ENCODE results near the gene ST8SIA5. TPM values are rescaled to one million over a fixed set of nuclear protein-coding genes. Genes with fewer than 3 reads are reported as not detected.

ST8SIA5 gene
- total RNA-seq, 1 donor from 2014 or later = 0.32 TPM

GRCh38 chr18:46740046-46740445 is 16.8 kb downstream of the ST8SIA5 start:
- intact Hi-C loops (cut with micrococcal nuclease) = no loop called here

DNA sequence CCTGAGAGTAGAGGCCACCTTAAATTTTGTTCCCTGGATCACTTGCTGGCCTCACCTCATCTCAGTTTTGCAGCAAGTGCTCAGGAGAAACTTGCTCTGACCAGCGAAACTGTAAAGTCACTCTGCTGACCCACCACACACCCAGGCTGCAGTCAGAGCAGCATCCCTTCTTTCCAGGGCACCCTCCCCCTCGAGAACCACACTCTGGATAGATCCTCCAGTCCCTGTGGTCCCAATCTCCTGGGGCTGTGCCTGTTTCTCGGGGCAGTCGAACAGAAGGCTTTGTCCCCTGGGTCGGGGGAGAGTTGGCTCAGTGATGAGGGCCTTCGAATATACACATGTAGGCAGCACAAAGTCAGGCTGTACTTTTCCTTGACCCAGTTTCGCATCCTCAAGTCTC is 18.4 kb downstream of the ST8SIA5 start:
- intact Hi-C loops (cut with micrococcal nuclease) = no loop called here

DNA sequence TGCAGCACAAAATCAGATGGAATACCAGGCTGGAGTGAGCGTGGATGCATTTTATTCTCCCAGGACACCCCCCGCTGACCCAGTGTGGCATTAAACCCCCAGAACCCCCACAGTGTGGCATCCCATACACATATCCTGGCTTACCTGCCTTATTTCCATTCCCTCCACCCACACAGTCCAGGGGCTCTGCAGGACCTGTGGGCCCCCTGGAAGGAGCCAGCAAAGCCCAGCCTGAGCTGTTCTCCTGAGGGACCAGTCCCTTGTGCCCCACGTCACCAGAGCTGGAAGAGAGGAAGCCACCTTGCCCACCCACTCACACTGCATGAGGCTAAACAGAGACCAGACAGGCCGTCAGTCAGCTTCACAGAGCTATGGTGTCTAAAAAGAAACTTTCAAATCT is 20.1 kb downstream of the ST8SIA5 start:
- intact Hi-C loops (cut with micrococcal nuclease) = no loop called here

DNA sequence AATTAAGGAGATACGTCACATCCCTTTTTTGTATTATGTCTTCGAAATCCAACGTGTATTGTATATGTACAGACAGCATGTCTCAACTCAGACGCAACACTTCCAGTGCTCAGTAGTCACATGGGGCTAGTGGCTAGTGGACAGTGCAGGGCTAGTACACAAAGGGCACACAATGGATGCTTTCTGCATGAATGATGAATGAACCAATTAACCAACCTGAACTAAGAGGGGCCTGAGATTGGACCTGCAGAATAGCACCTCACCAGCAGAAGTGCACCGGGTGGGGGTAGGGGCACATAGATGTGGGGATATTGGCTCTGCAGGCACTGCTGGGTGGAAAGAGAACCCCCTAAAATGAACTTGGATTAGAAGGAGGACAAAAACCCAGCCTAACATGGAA is 20.7 kb downstream of the ST8SIA5 start:
- intact Hi-C loops (cut with micrococcal nuclease) = no loop called here

DNA sequence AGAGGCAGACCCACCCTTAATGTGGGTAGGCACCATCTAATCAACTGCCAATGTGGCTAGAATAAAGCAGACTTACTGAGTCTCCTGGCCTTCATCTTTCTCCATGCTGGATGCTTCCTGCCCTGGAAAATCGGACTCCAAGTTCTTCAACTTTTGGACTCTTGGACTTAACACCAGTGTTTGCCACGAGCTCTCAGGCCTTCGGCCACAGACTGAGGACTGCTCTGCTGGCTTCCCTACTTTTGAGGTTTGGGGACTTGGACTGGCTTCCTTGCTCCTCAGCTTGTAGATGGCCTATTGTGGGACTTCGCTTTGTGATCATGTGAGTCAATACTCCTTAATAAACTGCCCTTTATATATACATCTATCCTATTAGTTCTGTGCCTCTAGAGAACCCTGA is 21.9 kb downstream of the ST8SIA5 start:
- intact Hi-C loops (cut with micrococcal nuclease) = no loop called here

DNA sequence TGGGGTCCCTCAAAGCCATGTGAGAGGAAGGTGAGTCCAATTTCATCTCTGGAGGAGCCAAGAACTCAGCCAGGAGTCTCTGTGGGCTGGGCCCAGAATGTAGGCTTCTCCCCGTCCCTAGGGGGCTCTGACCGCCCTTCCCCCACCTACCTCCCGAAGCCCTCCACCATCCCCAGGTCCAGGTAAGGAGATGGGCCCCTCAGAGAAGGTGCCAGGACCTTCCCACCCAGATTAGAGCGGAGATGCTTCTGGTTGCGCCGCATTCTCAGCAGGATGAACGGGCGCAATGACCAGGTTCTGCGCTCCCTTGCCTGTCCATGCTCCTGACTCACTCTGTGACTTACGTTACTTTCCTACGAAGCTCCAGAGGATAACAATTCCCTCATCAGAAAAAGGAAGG is 23.0 kb downstream of the ST8SIA5 start:
- intact Hi-C loops (cut with micrococcal nuclease) = no loop called here

GRCh38 chr18:46732801-46733200 is 24.1 kb downstream of the ST8SIA5 start:
- intact Hi-C loops (cut with micrococcal nuclease) = no loop called here

DNA sequence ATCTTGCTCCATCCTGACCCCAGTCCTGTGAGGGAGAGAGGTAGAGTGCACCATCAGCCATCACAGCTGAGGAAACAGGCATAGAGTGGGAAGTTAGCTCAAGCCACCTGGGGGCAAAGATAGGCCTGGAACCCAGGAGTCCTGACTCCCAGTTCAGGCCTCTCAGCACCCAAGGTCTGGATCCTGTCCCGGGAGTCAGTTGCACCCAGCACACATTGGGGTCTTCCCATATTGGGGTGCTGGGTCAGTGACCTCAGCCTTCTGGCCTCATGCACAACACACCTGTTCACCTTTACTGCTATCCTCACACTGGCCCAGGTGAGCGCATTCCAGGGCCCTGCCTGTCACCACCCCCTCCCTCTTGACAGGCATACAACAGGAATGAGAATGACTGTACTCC is 24.7 kb downstream of the ST8SIA5 start:
- intact Hi-C loops (cut with micrococcal nuclease) = no loop called here

GRCh38 chr18:46731316-46731715 is 25.5 kb downstream of the ST8SIA5 start:
- intact Hi-C loops (cut with micrococcal nuclease) = no loop called here

DNA sequence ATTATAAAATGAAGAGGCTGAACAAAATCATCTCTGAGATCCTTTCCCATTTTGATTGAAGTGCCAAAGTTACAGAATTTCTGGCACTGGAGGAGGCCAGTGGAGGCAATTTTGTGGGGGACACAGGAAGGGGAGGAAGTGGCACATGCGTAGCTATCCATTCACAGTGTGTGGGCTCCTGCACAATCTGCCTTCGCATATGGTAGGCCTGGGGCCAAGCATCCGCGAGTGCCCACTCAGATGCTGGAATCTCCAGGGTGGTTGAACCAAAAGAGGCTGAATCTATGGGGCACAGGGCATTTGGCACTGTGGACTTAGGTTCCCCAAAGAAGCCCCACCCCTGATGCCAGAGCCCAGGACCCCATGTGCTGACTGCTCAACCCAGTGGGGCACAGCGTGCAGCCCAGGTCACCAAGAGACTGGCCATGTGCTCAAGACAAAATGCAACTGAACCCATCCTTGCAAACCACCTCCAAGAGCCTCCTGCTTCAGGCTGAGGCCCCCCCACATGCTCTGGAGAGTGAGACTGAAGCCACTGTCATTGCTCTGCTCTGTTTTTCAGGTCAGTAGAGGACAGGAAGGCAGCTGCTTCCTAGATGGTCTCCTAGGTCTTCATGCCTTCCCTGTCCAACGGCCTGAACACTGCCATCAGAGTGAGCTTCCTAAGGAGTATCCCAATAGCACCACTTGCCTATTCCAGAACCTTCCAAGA is 28.5 kb downstream of the ST8SIA5 start:
- intact Hi-C loops (cut with micrococcal nuclease) = no loop called here

GRCh38 chr18:46727177-46727576 is 29.7 kb downstream of the ST8SIA5 start:
- intact Hi-C loops (cut with micrococcal nuclease) = no loop called here

DNA sequence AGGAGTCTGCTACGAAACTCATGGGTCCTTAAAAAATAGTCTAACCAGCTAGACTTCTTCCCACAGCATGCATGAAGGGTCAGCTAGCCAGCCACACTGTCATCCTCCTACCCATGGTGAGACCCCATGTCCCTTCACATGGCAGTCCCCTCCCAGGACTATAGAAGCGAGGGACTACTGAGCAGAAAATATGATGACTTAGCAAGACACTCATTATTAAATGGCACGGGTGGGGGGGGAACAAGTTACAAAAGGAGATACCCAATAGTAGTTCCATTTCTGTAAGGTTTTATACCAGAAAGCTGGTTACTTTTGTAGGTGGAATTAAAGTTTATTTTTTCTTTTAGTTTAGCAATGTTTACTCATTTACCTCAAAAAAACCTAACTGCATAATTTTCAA is 31.5 kb downstream of the ST8SIA5 start:
- intact Hi-C loops (cut with micrococcal nuclease) = no loop called here

- intact Hi-C loops (cut with micrococcal nuclease) = no loop called here
These were observed 32.9 kb downstream of the ST8SIA5 start for GRCh38 chr18:46723856-46724415.

- intact Hi-C loops (cut with micrococcal nuclease) = no loop called here
These were observed 34.8 kb downstream of the ST8SIA5 start for GRCh38 chr18:46722051-46722450.

GRCh38 chr18:46721331-46721730 is 35.5 kb downstream of the ST8SIA5 start:
- intact Hi-C loops (cut with micrococcal nuclease) = no loop called here

GRCh38 chr18:46720521-46720920 is 36.3 kb downstream of the ST8SIA5 start:
- intact Hi-C loops (cut with micrococcal nuclease) = no loop called here

DNA sequence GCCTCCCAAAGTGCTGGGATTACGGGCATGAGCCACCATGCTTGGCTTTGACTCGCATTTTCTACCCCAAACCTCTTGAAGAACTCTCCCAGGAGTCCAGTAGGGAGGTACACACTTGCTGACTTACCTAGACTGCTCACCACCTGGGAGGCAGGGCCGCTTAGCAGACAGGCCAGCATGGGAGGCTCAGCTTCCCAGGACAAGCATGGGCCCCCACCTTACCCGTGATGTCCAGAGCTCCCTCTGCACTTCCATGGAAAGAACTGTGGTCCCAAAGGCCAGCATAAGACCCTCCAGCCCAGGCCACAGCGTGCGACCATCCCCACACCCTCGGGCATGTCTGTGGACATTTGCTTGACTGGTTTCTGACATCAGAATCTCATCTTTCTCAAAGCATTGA is 36.8 kb downstream of the ST8SIA5 start:
- intact Hi-C loops (cut with micrococcal nuclease) = no loop called here

DNA sequence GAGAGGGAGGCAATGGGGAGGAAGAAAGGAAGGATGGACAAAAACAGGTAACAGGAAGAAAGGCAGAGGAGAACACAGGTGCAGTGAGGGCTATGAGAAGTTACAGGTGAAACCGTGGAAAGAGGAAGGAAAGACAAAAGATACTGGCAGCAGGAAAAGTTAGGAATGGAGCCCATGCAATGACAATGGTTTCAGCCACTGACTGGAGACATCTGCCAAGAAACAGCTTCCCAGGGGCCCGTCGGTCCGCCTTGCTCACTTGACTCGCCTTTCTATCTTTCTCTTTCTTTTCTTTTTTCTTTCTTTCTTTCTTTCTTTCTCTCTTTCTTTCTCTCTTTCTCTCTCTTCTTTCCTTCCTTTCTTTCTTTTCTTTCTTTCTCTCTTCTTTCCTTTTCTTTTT is 37.5 kb downstream of the ST8SIA5 start:
- intact Hi-C loops (cut with micrococcal nuclease) = no loop called here

DNA sequence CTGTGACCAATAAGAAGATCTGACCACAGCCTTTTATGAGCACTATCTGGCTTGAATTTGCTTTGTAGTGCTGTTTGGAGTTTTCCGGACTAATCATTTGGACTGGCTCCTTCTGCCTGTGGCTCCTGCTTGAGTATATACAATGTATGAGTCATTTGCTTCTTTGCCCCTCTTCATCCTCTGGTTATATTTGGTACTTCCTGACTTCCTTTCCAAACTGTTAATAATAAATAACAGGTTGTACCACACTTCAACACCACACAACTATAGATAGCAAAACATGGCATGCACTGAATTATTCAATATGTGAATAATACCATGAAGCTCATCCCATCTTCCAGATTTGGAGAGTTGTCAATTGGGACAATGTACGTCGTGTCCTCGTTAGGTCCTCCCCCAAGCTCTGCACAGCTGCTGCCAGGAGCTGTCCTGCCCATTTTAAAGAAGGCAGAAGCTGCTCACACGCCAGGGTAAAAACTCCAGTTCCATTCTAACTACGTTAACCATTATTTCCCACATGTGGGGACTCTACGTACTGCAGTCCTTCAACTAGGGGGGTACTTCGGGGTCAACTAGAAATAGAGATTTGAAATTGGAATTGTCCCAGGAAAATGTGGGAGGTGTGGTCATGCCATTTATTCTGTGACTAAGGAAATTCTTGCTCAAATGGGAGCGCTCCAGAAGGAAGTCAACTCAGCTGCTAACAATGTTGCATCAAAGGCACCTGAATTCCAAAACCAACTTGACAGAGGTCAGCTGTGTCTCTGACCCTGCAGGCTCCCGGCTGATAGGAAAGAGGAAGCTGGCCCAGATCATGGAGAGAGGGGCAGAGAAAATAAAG is 38.1 kb downstream of the ST8SIA5 start:
- intact Hi-C loops (cut with micrococcal nuclease) = no loop called here

- intact Hi-C loops (cut with micrococcal nuclease) = no loop called here
These were observed 40.0 kb downstream of the ST8SIA5 start for GRCh38 chr18:46716827-46717226.

GRCh38 chr18:46716336-46716735 is 40.5 kb downstream of the ST8SIA5 start:
- intact Hi-C loops (cut with micrococcal nuclease) = no loop called here

- intact Hi-C loops (cut with micrococcal nuclease) = no loop called here
These were observed 41.8 kb downstream of the ST8SIA5 start for GRCh38 chr18:46715062-46715461.

DNA sequence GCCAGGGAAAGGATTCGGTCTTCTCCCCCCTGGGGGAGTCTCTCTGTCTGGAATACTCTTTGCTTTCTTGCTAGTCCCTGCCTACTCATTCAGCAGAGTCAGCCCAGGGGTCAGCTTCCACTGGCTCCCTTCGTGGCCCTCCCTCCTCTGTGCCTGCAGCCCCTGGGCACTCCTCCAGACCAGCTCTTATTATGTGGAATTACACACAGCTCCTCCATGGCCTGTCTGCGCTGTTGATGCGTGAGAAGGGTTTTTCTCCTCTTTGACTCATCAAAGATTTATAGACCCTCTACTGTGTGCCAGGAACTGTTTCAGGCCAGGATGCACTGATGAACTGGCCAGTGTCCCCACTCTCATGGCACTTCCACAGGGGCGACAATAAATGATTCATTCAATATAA is 44.4 kb downstream of the ST8SIA5 start:
- intact Hi-C loops (cut with micrococcal nuclease) = no loop called here
